GM23248 (cell line): ENCODE results near the gene ENTPD8. TPM values are rescaled to one million over a fixed set of nuclear protein-coding genes. Genes with fewer than 3 reads are reported as not detected.

Source experiments
- DNase-seq: peaks from one replicate; pipeline ENCODE4 v3.0.0-alpha.2; 2015
- H2AFZ ChIP-seq: fragments of 200-600 bp; sonication (generic); 2 replicates; pipeline ENCODE4 v1.6.1; 2016; ENCODE audit warnings: antibody characterized with exemption
- H3F3A ChIP-seq: fragments of 200-600 bp; sonication (generic); 2 replicates; pipeline ENCODE4 v1.6.1; 2016; ENCODE audit warnings: mild to moderate bottlenecking, antibody characterized with exemption, mixed run types; ENCODE audit not compliant: insufficient read depth
- H3K27ac ChIP-seq: fragments of 200-600 bp; sonication (generic); 2 replicates; pipeline ENCODE4 v1.5.1; 2016; ENCODE audit warnings: mild to moderate bottlenecking
- H3K27me3 ChIP-seq: fragments of 200-600 bp; sonication (generic); replicated peaks from 2 replicates; pipeline ENCODE4 v1.6.1; 2016; ENCODE audit warnings: mild to moderate bottlenecking; ENCODE audit not compliant: insufficient read depth
- H3K36me3 ChIP-seq: fragments of 200-600 bp; sonication (generic); 2 replicates; pipeline ENCODE4 v1.6.1; 2016; ENCODE audit warnings: low read depth, mild to moderate bottlenecking
- H3K4me1 ChIP-seq: fragments of 200-600 bp; sonication (generic); 2 replicates; pipeline ENCODE4 v1.6.1; 2016; ENCODE audit warnings: mild to moderate bottlenecking; ENCODE audit not compliant: insufficient read depth
- H3K4me2 ChIP-seq: fragments of 200-600 bp; sonication (generic); one replicate; pipeline ENCODE4 v1.6.1; 2016; ENCODE audit warnings: mild to moderate bottlenecking; ENCODE audit not compliant: unreplicated experiment
- H3K4me3 ChIP-seq: fragments of 200-600 bp; sonication (generic); 2 replicates; pipeline ENCODE4 v1.5.1; 2016; ENCODE audit warnings: mild to moderate bottlenecking
- H3K79me2 ChIP-seq: fragments of 200-600 bp; sonication (generic); 2 replicates; pipeline ENCODE4 v1.6.1; 2016; ENCODE audit warnings: mild to moderate bottlenecking; ENCODE audit not compliant: insufficient read depth
- H3K9ac ChIP-seq: fragments of 200-600 bp; sonication (generic); 2 replicates; pipeline ENCODE4 v1.6.1; 2016; ENCODE audit warnings: mild to moderate bottlenecking
- H3K9me2 ChIP-seq: fragments of 200-600 bp; sonication (generic); 2 replicates; pipeline ENCODE4 v1.6.1; 2016; ENCODE audit warnings: mixed run types, mild to moderate bottlenecking, moderate library complexity; ENCODE audit not compliant: insufficient read depth
- H3K9me3 ChIP-seq: fragments of 200-600 bp; sonication (generic); one replicate; pipeline ENCODE4 v1.6.1; 2017; ENCODE audit warnings: low read depth
- H4K20me1 ChIP-seq: fragments of 200-600 bp; sonication (generic); 2 replicates; pipeline ENCODE4 v1.6.0; 2016; ENCODE audit not compliant: insufficient read depth
- EZH2 ChIP-seq: fragments of 200-600 bp; sonication (generic); IDR thresholded peaks from 2 replicates; pipeline ENCODE4 v1.6.1; 2018; ENCODE audit warnings: antibody characterized with exemption, mild to moderate bottlenecking; ENCODE audit not compliant: insufficient read depth, poor library complexity, severe bottlenecking
- EZH2phosphoT487 ChIP-seq: fragments of 200-600 bp; sonication (generic); IDR thresholded peaks from 2 replicates; pipeline ENCODE4 v1.6.1; 2018; ENCODE audit warnings: antibody characterized with exemption, moderate library complexity, mild to moderate bottlenecking, low read depth; ENCODE audit not compliant: insufficient read depth
- WGBS, 2 experiments: methylation state at CpG; one replicate each; pipeline ENCODE4 v1.1.6; 2015 to 2017; ENCODE audit warnings: low lambda C conversion rate in 2 of 2, low coverage in 1 of 2; ENCODE audit errors: missing lambda C conversion rate in 2 of 2; 5-methylcytosine and 5-hydroxymethylcytosine counted together
- in situ Hi-C: fragments of 300-500 bp; cut with MboI; formaldehyde crosslinking; loops from 2 replicates; pipeline ENCODE4 v1.15.0; 2020
- polyA plus RNA-seq: library from polyadenylated mRNA; unstranded; fragments of >200 nt; fragmentation: Nextera tagmentation; extraction: Ambion mirVana; gene quantifications from 2 replicates; pipeline ENCODE4 v1.2.1, GENCODE V29; 2016
- total RNA-seq: library from RNA; depleted of rRNA; stranded (reverse); fragments of >200 nt; shearing (Covaris generic); gene quantifications from 2 replicates; pipeline ENCODE4 v1.2.3, GENCODE V29; 2014

The ENTPD8 gene
- total and polyA plus RNA-seq, 2 experiments from 2014 or later, result not detected

DNA sequence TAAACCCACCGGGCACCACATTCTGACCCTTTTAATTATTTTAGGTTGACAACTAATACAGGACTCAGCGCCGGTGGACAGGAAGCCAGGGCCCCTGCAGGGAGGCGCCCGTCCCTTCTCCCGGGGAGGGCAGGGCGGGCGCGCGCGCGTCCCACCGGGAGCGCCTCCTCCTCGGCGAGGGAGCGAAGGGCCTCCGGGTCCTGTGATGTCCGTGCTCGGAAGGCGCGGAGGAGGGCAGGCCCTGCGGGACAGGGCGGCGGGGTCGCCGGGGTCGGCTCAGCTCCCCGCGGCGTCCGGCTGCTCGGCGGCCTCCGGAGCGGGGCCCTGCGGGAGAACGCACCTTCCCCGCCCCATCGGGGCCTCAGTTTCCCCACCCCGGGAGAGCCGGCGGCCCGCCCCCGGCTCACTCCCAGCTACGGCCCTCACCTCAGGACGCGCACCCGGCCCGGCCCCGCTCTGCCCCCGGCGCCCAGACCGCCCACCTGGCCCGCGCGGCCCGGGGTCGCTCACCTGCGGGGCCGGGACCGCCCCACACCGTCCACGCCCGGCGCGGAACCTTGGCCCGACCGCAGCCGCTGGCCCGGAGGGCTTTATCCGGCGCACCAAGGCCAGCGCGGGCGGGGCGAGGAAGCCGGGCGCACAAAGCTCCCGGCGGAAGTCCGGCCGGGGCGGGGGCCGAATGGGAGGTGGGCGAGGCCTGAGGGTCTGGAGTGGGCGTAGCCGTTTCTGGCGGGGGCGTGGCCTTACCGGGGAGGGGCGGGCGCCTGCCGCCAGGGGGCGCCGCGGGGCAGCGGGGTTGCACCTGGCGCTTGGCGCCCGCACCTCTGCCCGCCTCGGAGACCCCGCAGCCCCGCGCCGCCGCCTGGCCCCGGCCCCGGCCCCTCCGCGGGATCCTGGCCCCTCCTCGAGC is 18.3 kb downstream of the ENTPD8 start, which contains the start of the genes EXD3 and NOXA1:
TSS of gene EXD3 (minus strand) at position 559 of the 910 bp plus-strand sequence. CDS start 27,805 bp downstream, outside the sequence.
TSS of gene NOXA1 (plus strand) at position 790 of the 910 bp plus-strand sequence. CDS start 137 bp downstream, outside the sequence.
- peak within 1 kb of the TSS; percentile 76 for H3K9ac ChIP-seq
- peaks cover 18% of the 10 kb centered on the region for H3F3A ChIP-seq
- H3K9me2 ChIP-seq, result no peaks in the 10 kb centered on the region
- H3K4me1 ChIP-seq, result peaks cover 8% of the 10 kb centered on the region; the same call in 1 of the 2 replicates
- no peak for TF ChIP-seq EZH2
- TF ChIP-seq EZH2phosphoT487, result no peak
- peak; percentile 96 for DNase-seq
- H3K36me3 ChIP-seq, result no peaks in the 10 kb centered on the region
- peaks cover 25% of the 10 kb centered on the region for H3K79me2 ChIP-seq
- peak within 1 kb of the TSS; percentile 80 for H3K4me3 ChIP-seq
- in situ Hi-C loops, result loop anchor here (25.0 kb wide), 1 partner anchor 311 kb away; the partner anchor contains the start of gene DPP7
- no peaks in the 10 kb centered on the region for H4K20me1 ChIP-seq
- H2AFZ ChIP-seq, result peak within 1 kb of the TSS; percentile 88
- H3K4me2 ChIP-seq, result peak within 1 kb of the TSS; percentile 95
- H3K27ac ChIP-seq, result no peak within 1 kb of the TSS
- no peaks in the 10 kb centered on the region for H3K9me3 ChIP-seq
- H3K27me3 ChIP-seq, result no peaks in the 10 kb centered on the region
- WGBS, 2 experiments, result 1% methylated on average over 50 to 73 of the region's 113 CpGs

- Histone ChIP-seq H2AFZ (peak overlapping the region; percentile 88), H3K9me2 (no peaks in the 10 kb centered on the region), H3K79me2 (peaks cover 25% of the 10 kb centered on the region), H3K9me3 (no peaks in the 10 kb centered on the region), H3K4me3 (peak overlapping the region; percentile 80), H3K9ac (peak overlapping the region; percentile 76), H3F3A (peaks cover 18% of the 10 kb centered on the region), H4K20me1 (no peaks in the 10 kb centered on the region), H3K4me2 (peak overlapping the region; percentile 95), H3K27me3 (no peaks in the 10 kb centered on the region), H3K36me3 (no peaks in the 10 kb centered on the region), H3K4me1 (peaks cover 8% of the 10 kb centered on the region; the same call in 1 of the 2 replicates), H3K27ac (no peak overlapping the region)
- 1 to 2% methylated on average over 11 of the region's 11 CpGs for WGBS, 2 experiments
- in situ Hi-C loops, result loop anchor here (25.0 kb wide), 1 partner anchor 310 kb away; the partner anchor contains the start of gene DPP7
- DNase-seq, result no peak
- TF ChIP-seq EZH2, result no peak
- TF ChIP-seq EZH2phosphoT487, result no peak
These were observed 19.1 kb downstream of the ENTPD8 start for GRCh38 chr9:137421838-137422603.

DNA sequence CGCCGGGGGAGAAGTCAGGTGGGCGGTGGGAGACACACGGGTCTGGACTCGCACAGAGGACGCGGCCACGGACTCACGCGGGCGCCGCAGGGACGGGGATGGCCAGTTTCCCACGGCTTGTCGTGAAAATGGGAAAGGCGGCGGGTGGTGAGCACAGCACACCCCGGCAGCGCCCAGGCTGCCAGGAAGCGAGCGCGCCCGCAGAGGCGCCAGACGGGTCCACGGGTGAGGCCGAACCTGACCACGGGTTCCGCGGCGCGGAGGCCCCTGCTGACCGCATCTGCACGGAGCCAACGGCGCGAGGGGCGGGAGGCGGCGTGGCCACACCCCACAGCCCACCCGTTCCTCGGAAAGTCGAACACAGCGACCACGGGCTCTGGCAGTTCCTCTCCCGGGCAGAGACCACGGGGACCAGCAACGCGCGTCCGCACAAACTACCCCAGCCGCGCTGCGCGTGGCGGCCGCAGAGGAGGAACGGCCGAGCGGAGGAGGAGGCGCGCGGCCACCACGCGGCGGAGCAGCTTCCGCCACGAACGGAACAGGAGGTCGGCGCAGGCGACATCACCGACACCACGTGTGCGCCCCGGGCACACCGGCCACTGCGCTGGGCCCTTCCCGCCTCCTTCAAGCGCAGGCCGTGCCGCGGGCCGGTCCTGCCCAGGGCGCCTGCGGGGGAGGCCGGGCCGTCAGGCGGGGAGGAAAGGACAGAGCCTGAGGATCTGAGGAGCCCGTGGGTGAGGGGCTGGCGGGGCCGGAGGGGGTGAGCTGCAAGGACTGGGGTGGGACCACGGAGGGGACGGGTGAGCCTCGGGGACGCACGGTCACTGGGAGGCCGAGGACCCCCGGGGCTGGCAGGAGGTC is 23.8 kb downstream of the ENTPD8 start:
- H3F3A ChIP-seq, result no peaks in the 10 kb centered on the region
- peaks cover 11% of the 10 kb centered on the region for H3K4me1 ChIP-seq
- no peak overlapping the region for H3K4me2 ChIP-seq
- no peaks in the 10 kb centered on the region for H3K9me3 ChIP-seq
- in situ Hi-C loops, result loop anchor here (25.0 kb wide), 1 partner anchor 305 kb away; the partner anchor contains the start of gene DPP7
- H3K36me3 ChIP-seq, result no peaks in the 10 kb centered on the region
- no peak overlapping the region for H3K4me3 ChIP-seq
- peaks cover 25% of the 10 kb centered on the region for H3K79me2 ChIP-seq
- DNase-seq, result no peak
- no peaks in the 10 kb centered on the region for H3K27me3 ChIP-seq
- no peak overlapping the region for H3K27ac ChIP-seq
- no peaks in the 10 kb centered on the region for H3K9me2 ChIP-seq
- 91 to 93% methylated on average over 40 to 99 of the region's 99 CpGs for WGBS, 2 experiments
- H2AFZ ChIP-seq, result no peak overlapping the region
- TF ChIP-seq EZH2phosphoT487, result no peak
- TF ChIP-seq EZH2, result no peak
- H3K9ac ChIP-seq, result no peak overlapping the region
- H4K20me1 ChIP-seq, result no peaks in the 10 kb centered on the region
